LoVo (cell line): ENCODE measurements around the gene RHOB.
"Not testable (repeated sequence)": the region's sequence is repeated elsewhere in the genome, so short reads cannot be mapped to it uniquely, and the experiment has no call there.

ENCODE experiments used
- DNase-seq: peaks from one replicate; pipeline ENCODE4 v3.0.0-alpha.2; 2016; ENCODE audit warnings: low spot score

The RHOB gene

GRCh38 chr2:20454036-20454981 is 7.4 kb downstream of the RHOB start:
- no peak for DNase-seq

GRCh38 chr2:20455076-20455587 is 8.3 kb downstream of the RHOB start:
- no peak for DNase-seq

- no peak for DNase-seq
Measured at GRCh38 chr2:20456116-20456571, 9.3 kb downstream of the RHOB start.

GRCh38 chr2:20456636-20457426 is 10.0 kb downstream of the RHOB start:
- DNase-seq, result no peak

GRCh38 chr2:20457661-20458630 is 11.1 kb downstream of the RHOB start:
- DNase-seq, result no peak

- DNase-seq, result not testable (repeated sequence)
Measured at GRCh38 chr2:20458737-20459484, 12.0 kb downstream of the RHOB start.

GRCh38 chr2:20465716-20466394 is 19.0 kb downstream of the RHOB start:
- DNase-seq, result no peak

- no peak for DNase-seq
Measured at GRCh38 chr2:20467789-20468548, 21.1 kb downstream of the RHOB start.

- DNase-seq, result no peak
Measured at GRCh38 chr2:20468549-20469500, 22.0 kb downstream of the RHOB start.

GRCh38 chr2:20469595-20469994 is 22.7 kb downstream of the RHOB start:
- DNase-seq, result no peak

GRCh38 chr2:20470211-20470610 is 23.3 kb downstream of the RHOB start:
- no peak for DNase-seq

- no peak for DNase-seq
Measured at GRCh38 chr2:20471148-20471547, 24.3 kb downstream of the RHOB start.

GRCh38 chr2:20471902-20472559 is 25.2 kb downstream of the RHOB start:
- no peak for DNase-seq

- DNase-seq, result no peak
Measured at GRCh38 chr2:20472569-20472968, 25.7 kb downstream of the RHOB start.

- no peak for DNase-seq
Measured at GRCh38 chr2:20473128-20473527, 26.3 kb downstream of the RHOB start.

- no peak for DNase-seq
Measured at GRCh38 chr2:20474757-20475566, 28.1 kb downstream of the RHOB start.

GRCh38 chr2:20475567-20475952 is 28.7 kb downstream of the RHOB start:
- DNase-seq, result no peak
